SK-N-SH treated with all-trans-retinoic acid at 6 μM for 48 hours (cell line): ENCODE data around the gene AKT1S1.

Experiments used
- ATAC-seq: fragments of 200-7000 bp; cut with Tn5 transposase; 3 replicates; pipeline ENCODE4 v1.9.1; 2020; ENCODE audit warnings: mild to moderate bottlenecking, moderate library complexity
- ARNTL ChIP-seq: fragments of 450-650 bp; formaldehyde crosslinking; IDR thresholded peaks from 2 replicates; pipeline ENCODE4 v1.5.0; 2020; ENCODE audit warnings: low read depth, mild to moderate bottlenecking, moderate library complexity, borderline replicate concordance
- BACH2 ChIP-seq: fragments of 250-450 bp; sonication (Bioruptor Pico); IDR thresholded peaks from 2 replicates; pipeline ENCODE4 v1.9.0; 2021; ENCODE audit warnings: mild to moderate bottlenecking, borderline replicate concordance
- CSDC2 ChIP-seq: fragments of 250-450 bp; sonication (Bioruptor Pico); IDR thresholded peaks from 2 replicates; pipeline ENCODE4 v1.5.0; 2020; ENCODE audit warnings: mild to moderate bottlenecking, moderate library complexity
- CSRNP3 ChIP-seq: fragments of 250-450 bp; sonication (Bioruptor Pico); IDR thresholded peaks from 2 replicates; pipeline ENCODE4 v1.5.1; 2021; ENCODE audit warnings: mild to moderate bottlenecking, moderate library complexity
- ESRRG ChIP-seq: fragments of 250-450 bp; sonication (Bioruptor Pico); IDR thresholded peaks from 2 replicates; pipeline ENCODE4 v1.6.1; 2021; ENCODE audit warnings: mild to moderate bottlenecking
- GLIS3 ChIP-seq: fragments of 250-450 bp; sonication (Bioruptor Pico); IDR thresholded peaks from 2 replicates; pipeline ENCODE4 v1.5.0; 2020; ENCODE audit warnings: mild to moderate bottlenecking, moderate library complexity
- ISL1 ChIP-seq: fragments of 250-450 bp; sonication (Bioruptor Pico); IDR thresholded peaks from 2 replicates; pipeline ENCODE4 v2.1.2; 2022; ENCODE audit warnings: mild to moderate bottlenecking, moderate library complexity
- OSR1 ChIP-seq: fragments of 250-450 bp; sonication (Bioruptor Pico); IDR thresholded peaks from 2 replicates; pipeline ENCODE4 v1.8.0; 2022; ENCODE audit warnings: moderate library complexity, mild to moderate bottlenecking, inconsistent platforms
- PATZ1 ChIP-seq: fragments of 250-450 bp; sonication (Bioruptor Pico); IDR thresholded peaks from 2 replicates; pipeline ENCODE4 v1.8.0; 2020; ENCODE audit warnings: mild to moderate bottlenecking, moderate library complexity, borderline replicate concordance
- POU6F1 ChIP-seq: fragments of 250-450 bp; sonication (Bioruptor Pico); IDR thresholded peaks from 2 replicates; pipeline ENCODE4 v1.8.0; 2021; ENCODE audit warnings: low read depth, mild to moderate bottlenecking, moderate library complexity, borderline replicate concordance
- PPARA ChIP-seq: fragments of 250-450 bp; sonication (Bioruptor Pico); IDR thresholded peaks from 2 replicates; pipeline ENCODE4 v1.5.0; 2020; ENCODE audit warnings: mild to moderate bottlenecking, borderline replicate concordance
- RARB ChIP-seq: fragments of 250-450 bp; sonication (Bioruptor Pico); IDR thresholded peaks from 2 replicates; pipeline ENCODE4 v1.8.0; 2021; ENCODE audit warnings: mild to moderate bottlenecking, moderate library complexity
- TCF4 ChIP-seq: fragments of 250-450 bp; sonication (Bioruptor Pico); IDR thresholded peaks from 2 replicates; pipeline ENCODE4 v1.8.0; 2021; ENCODE audit warnings: mild to moderate bottlenecking, moderate library complexity, borderline replicate concordance
- TOX ChIP-seq: fragments of 250-450 bp; sonication (Bioruptor Pico); IDR thresholded peaks from 2 replicates; pipeline ENCODE4 v1.8.0; 2021; ENCODE audit warnings: mild to moderate bottlenecking, moderate library complexity, borderline replicate concordance
- TSHZ2 ChIP-seq: fragments of 250-450 bp; sonication (Bioruptor Pico); IDR thresholded peaks from 2 replicates; pipeline ENCODE4 v1.5.0; 2020; ENCODE audit warnings: mild to moderate bottlenecking, moderate library complexity
- ZC3H10 ChIP-seq: fragments of 250-450 bp; sonication (Bioruptor Pico); IDR thresholded peaks from 2 replicates; pipeline ENCODE4 v1.5.1; 2021; ENCODE audit warnings: mild to moderate bottlenecking, moderate library complexity
- ZFP3 ChIP-seq: fragments of 250-450 bp; sonication (Bioruptor Pico); IDR thresholded peaks from 2 replicates; pipeline ENCODE4 v1.5.0; 2020; ENCODE audit warnings: mild to moderate bottlenecking, moderate library complexity
- ZFP30 ChIP-seq: fragments of 450-650 bp; formaldehyde crosslinking; IDR thresholded peaks from 2 replicates; pipeline ENCODE4 v1.5.0; 2022; ENCODE audit warnings: mild to moderate bottlenecking, moderate library complexity
- ZNF565 ChIP-seq: fragments of 450-650 bp; formaldehyde crosslinking; conservative IDR thresholded peaks from 2 replicates; pipeline ENCODE4 v1.5.0; 2020; ENCODE audit warnings: low read depth, mild to moderate bottlenecking, moderate library complexity
- ZNF70 ChIP-seq: fragments of 450-650 bp; formaldehyde crosslinking; IDR thresholded peaks from 2 replicates; pipeline ENCODE4 v1.5.0; 2020; ENCODE audit warnings: mild to moderate bottlenecking, moderate library complexity

Gene AKT1S1

GRCh38 chr19:49887037-49887664 is 10.0 kb upstream of the AKT1S1 start:
- no peak for TF ChIP-seq ZFP3 (CRISPR knock-in tag)
- TF ChIP-seq, all 23 proteins: peak for 0
- no peak for ATAC-seq

- TF ChIP-seq ZFP3 (CRISPR knock-in tag) (no peak), BACH2 (CRISPR knock-in tag) (no peak), POU6F1 (no peak), ESRRG (CRISPR knock-in tag) (no peak), TSHZ2 (no peak), OSR1 (CRISPR knock-in tag) (no peak), ARNTL (CRISPR knock-in tag) (no peak), ZC3H10 (no peak), PPARA (no peak), ZNF565 (CRISPR knock-in tag) (no peak), TOX (CRISPR knock-in tag) (no peak), RARB (CRISPR knock-in tag) (no peak), PATZ1 (no peak), CSDC2 (CRISPR knock-in tag) (no peak), GLIS3 (no peak), TCF4 (CRISPR knock-in tag) (no peak), ISL1 (no peak), ZFP30 (CRISPR knock-in tag) (no peak), CSRNP3 (CRISPR knock-in tag) (no peak)
- ATAC-seq = no peak
These were observed 7.6 kb upstream of the AKT1S1 start for GRCh38 chr19:49884760-49885159.

- no peak for TF ChIP-seq CSRNP3 (CRISPR knock-in tag)
- TF ChIP-seq ZFP3 (CRISPR knock-in tag) = no peak
- TF ChIP-seq ZNF565 (CRISPR knock-in tag) = no peak
- TF ChIP-seq ZNF70 (CRISPR knock-in tag) = no peak
- TF ChIP-seq GLIS3 = no peak
- TF ChIP-seq, all 23 proteins: peak for 0
- no peak for ATAC-seq
These were observed 7.0 kb upstream of the AKT1S1 start for GRCh38 chr19:49884109-49884508.

- no peak for TF ChIP-seq ZNF70 (CRISPR knock-in tag)
- no peak for TF ChIP-seq TCF4 (CRISPR knock-in tag)
These were observed 5.9 kb upstream of the AKT1S1 start for GRCh38 chr19:49883094-49883493.

More at GRCh38 chr19:49883094-49883493, 5.9 kb upstream of the AKT1S1 start:
- ATAC-seq = no peak
